ENCODE measurements around the gene AIPL1. TPM values are rescaled to one million over a fixed set of nuclear protein-coding genes. Genes with fewer than 3 reads are reported as not detected.

AIPL1 gene
- total RNA-seq, 1 experiment from 2014 or later, result not detected

DNA sequence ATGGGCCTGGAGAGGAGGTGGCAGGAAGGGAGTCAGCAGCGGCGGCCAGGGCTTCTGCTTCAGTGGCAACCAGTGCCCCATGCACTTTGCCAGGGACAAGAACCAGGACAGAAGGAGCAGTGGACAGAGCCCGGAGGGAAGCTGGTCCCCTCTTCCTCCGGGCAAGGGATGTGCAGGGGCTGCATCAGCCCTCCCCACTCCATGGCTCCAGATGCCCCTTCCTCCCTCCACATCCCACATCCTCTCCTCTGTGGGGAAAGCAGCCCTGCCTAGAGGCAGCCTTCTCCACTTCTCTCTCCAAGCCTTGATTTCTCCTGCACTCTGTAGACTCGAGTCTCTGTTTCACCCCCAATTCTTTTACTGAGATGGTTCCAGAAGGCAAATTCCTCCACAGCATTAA lies 50.4 kb downstream of the AIPL1 start:
- no peak for DNase-seq (ENCODE audit: low spot score)
- no TSS peak for BruUV-seq (replicated peaks)
- CTCF ChIA-PET, result no interaction called here
- TF ChIP-seq CTCF (conservative IDR thresholded peaks at IDR 0.05; ENCODE audit: low read depth, low read length) (no peak), EZH2 (IDR thresholded peaks at IDR 0.05; ENCODE audit: borderline replicate concordance, low read depth, low read length, poor library complexity, severe bottlenecking) (no peak)
- Histone ChIP-seq H3K27ac (ENCODE audit: low read depth, low read length, poor library complexity, severe bottlenecking) (no peak overlapping the region), H3K27me3 (replicated peaks; ENCODE audit: insufficient read depth, low read depth, low read length, poor library complexity) (peaks cover 18% of the 10 kb centered on the region), H3K9me3 (ENCODE audit: low read depth, low read length, poor library complexity, severe bottlenecking) (no peaks in the 10 kb centered on the region), H3K36me3 (ENCODE audit: insufficient read depth, low read length, poor library complexity, severe bottlenecking) (no peaks in the 10 kb centered on the region), H3K4me1 (ENCODE audit: insufficient read depth, low read length, poor library complexity, severe bottlenecking) (peaks cover 5% of the 10 kb centered on the region), H3K4me3 (ENCODE audit: low read depth, low read length, poor library complexity, severe bottlenecking) (no peak overlapping the region)
- intact Hi-C loops (cut with micrococcal nuclease; ENCODE audit: unreplicated experiment), result no loop called here
- POLR2A ChIA-PET (ENCODE audit: low non-redundant PET), result no interaction called here

DNA sequence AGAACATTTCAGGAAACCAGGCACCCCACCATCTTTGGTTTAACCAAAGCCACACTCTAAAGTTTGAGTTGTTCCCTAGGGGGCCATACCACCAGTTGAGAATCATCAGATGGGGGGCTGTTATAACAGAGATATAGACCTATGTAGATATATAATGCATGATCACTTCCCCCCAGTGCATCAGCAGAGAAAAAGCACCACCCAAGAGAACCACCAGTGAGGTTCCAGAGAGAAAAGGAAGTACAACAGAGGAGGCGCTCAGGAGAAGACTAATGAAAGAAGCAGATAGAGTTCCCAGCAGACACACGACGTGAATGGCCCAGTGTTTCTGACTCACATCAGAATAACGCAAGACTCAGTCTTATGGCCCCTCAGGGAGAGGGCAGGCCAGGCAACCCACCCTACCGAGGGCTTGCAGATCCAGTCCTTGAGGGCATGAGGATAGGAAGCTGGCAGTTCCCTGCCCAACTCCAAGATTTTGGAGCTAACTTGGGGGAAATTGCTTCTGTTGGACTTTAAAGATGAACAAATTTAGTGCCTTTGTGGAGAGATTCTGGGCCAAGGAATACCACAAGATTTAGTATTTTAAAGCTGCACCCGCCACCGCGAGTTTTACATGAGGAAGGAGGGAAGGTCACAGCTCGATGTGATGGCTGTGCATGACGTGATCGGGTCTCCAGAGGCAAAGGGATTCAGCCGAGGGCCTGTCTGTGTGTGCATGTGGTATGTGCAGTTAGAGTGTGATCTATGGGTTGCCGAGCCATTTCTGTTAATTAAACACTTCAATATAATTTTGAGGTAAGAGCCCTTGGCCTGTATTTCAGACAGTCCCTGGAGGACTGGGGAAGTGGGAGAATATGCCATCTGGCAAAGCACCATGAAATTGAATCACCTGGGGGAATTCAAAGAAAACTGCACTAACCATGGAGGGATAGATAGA lies 53.1 kb downstream of the AIPL1 start:
- BruUV-seq (replicated peaks), result no TSS peak
- peak; percentile 66 for DNase-seq (ENCODE audit: low spot score)
- TF ChIP-seq EZH2 (IDR thresholded peaks at IDR 0.05; ENCODE audit: borderline replicate concordance, low read depth, low read length, poor library complexity, severe bottlenecking) (no peak), CTCF (conservative IDR thresholded peaks at IDR 0.05; ENCODE audit: low read depth, low read length) (no peak)
- H3K27me3 ChIP-seq (replicated peaks; ENCODE audit: insufficient read depth, low read depth, low read length, poor library complexity), result no peaks in the 10 kb centered on the region
- no peaks in the 10 kb centered on the region for H3K36me3 ChIP-seq (ENCODE audit: insufficient read depth, low read length, poor library complexity, severe bottlenecking)
- no peaks in the 10 kb centered on the region for H3K9me3 ChIP-seq (ENCODE audit: low read depth, low read length, poor library complexity, severe bottlenecking)
- H3K27ac ChIP-seq (ENCODE audit: low read depth, low read length, poor library complexity, severe bottlenecking), result no peak overlapping the region
- POLR2A ChIA-PET (ENCODE audit: low non-redundant PET), result no interaction called here
- CTCF ChIA-PET, result no interaction called here
- H3K4me3 ChIP-seq (ENCODE audit: low read depth, low read length, poor library complexity, severe bottlenecking), result no peak overlapping the region
- intact Hi-C loops (cut with micrococcal nuclease; ENCODE audit: unreplicated experiment), result no loop called here
- peaks cover 5% of the 10 kb centered on the region for H3K4me1 ChIP-seq (ENCODE audit: insufficient read depth, low read length, poor library complexity, severe bottlenecking)

GRCh38 chr17:6380915-6381438 lies 53.9 kb downstream of the AIPL1 start:
- Histone ChIP-seq H3K27ac (ENCODE audit: low read depth, low read length, poor library complexity, severe bottlenecking) (no peak overlapping the region), H3K36me3 (ENCODE audit: insufficient read depth, low read length, poor library complexity, severe bottlenecking) (no peaks in the 10 kb centered on the region), H3K27me3 (replicated peaks; ENCODE audit: insufficient read depth, low read depth, low read length, poor library complexity) (no peaks in the 10 kb centered on the region), H3K9me3 (ENCODE audit: low read depth, low read length, poor library complexity, severe bottlenecking) (no peaks in the 10 kb centered on the region), H3K4me1 (ENCODE audit: insufficient read depth, low read length, poor library complexity, severe bottlenecking) (peaks cover 5% of the 10 kb centered on the region), H3K4me3 (ENCODE audit: low read depth, low read length, poor library complexity, severe bottlenecking) (no peak overlapping the region)
- intact Hi-C loops (cut with micrococcal nuclease; ENCODE audit: unreplicated experiment), result no loop called here
- no TSS peak for BruUV-seq (replicated peaks)
- ChIA-PET CTCF (no interaction called here), POLR2A (ENCODE audit: low non-redundant PET) (interaction anchor here (0.6 kb wide), 1 partner anchor 131 kb away, joined by 17 read pairs; no protein-coding TSS in a partner anchor)
- TF ChIP-seq EZH2 (IDR thresholded peaks at IDR 0.05; ENCODE audit: borderline replicate concordance, low read depth, low read length, poor library complexity, severe bottlenecking) (no peak), CTCF (conservative IDR thresholded peaks at IDR 0.05; ENCODE audit: low read depth, low read length) (no peak)
- DNase-seq (ENCODE audit: low spot score), result peak; percentile 71

All from A673 (cell line).